AG10803 (cell line): ENCODE results near the gene GABRG3.
"Not testable (repeated sequence)": the region's sequence is repeated elsewhere in the genome, so short reads cannot be mapped to it uniquely, and the experiment has no call there.

ENCODE experiments used
- DNase-seq: peaks from one replicate; pipeline ENCODE4 v3.0.0; 2010; ENCODE audit warnings: low read depth
- H3K4me3 ChIP-seq: 2 replicates; pipeline ENCODE4 v1.5.1; 2011; ENCODE audit warnings: mild to moderate bottlenecking, low read length, control low read depth
- TF ChIP-seq, protein P1 (sequence below): conservative IDR thresholded peaks from 2 replicates; pipeline ENCODE4 v1.5.1; 2011; ENCODE audit warnings: mild to moderate bottlenecking, low read length, control low read depth, inconsistent platforms

Gene GABRG3

DNA sequence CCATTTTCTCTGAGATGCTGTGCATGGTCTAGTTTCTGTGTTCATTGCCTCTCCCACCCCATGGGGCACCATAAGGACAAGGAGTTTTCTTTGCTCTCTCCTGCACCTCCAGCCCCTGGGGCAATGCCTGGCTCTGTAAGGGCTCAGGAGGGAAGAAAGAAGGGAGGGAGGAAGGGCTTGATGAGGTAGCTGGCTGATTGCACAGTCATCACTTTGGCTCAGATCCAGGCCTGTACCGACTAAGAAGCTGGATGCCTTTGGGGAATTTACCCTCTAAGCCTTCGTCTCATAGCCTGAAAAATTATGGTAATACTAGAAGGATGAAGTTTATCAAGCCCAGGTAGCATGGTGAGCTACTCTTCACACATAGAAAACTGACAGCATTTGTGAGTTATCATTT is 382.9 kb downstream of the GABRG3 start:
- peak; percentile 3 for DNase-seq
- TF ChIP-seq, protein P1, sequence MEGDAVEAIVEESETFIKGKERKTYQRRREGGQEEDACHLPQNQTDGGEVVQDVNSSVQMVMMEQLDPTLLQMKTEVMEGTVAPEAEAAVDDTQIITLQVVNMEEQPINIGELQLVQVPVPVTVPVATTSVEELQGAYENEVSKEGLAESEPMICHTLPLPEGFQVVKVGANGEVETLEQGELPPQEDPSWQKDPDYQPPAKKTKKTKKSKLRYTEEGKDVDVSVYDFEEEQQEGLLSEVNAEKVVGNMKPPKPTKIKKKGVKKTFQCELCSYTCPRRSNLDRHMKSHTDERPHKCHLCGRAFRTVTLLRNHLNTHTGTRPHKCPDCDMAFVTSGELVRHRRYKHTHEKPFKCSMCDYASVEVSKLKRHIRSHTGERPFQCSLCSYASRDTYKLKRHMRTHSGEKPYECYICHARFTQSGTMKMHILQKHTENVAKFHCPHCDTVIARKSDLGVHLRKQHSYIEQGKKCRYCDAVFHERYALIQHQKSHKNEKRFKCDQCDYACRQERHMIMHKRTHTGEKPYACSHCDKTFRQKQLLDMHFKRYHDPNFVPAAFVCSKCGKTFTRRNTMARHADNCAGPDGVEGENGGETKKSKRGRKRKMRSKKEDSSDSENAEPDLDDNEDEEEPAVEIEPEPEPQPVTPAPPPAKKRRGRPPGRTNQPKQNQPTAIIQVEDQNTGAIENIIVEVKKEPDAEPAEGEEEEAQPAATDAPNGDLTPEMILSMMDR, result no peak

DNA sequence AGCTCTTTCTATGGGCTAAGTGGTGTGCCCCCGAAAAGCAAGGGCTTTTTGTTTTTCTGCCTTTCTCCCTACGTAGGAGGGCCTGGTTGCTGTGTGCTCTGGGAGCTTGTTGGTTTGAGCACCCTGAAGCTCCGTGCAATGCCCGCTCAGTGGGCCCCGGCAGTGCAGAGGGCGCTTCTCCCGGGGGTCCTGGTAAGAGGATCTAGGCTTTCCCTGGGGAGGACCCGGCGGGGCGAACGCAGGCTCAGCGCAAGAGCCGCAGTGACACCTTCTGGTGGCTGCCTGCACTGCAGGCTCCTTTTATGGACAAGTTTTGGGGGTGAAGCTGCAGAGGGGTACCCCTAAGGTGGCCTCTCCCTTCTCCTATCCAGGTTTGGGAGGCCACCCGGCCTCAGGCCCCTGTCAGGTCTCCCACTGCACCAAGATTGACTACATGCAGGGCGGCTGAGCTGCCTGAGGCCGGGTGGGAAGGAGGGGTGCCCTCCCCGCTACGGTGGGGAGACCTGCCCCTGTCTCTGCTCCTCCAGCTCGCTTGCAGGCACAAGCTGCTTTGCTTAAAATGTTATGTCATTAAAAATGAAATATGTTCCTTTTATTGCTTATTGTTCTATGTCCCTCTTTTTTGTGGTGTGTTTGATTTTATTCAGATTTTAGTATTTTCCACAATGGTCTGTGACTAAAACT is 387.9 kb downstream of the GABRG3 start:
- peak; percentile 12 for DNase-seq
- no peak overlapping the region for H3K4me3 ChIP-seq
- TF ChIP-seq, protein P1, result peak; percentile 86

More for the DNA sequence above, 382.9 kb downstream of the GABRG3 start:
- no peak overlapping the region for H3K4me3 ChIP-seq

DNA sequence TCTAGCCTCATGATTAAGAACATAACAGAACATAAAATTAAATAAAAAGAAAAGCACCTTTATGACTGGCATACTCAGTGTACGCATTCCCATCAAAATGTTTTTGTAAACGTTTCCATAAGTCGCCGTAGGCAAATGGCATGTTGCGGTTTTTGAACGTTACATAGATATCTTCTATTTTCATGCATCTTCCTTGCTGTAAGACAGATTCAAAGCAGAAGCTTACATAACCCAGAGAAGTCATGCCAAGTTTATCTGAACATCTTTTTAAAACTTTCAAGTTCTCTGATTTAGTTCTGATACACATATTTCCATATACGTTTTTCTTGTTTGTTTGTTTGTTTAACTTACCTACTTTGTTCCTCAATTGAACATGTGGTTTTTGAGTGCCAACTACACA is 388.6 kb downstream of the GABRG3 start:
- H3K4me3 ChIP-seq, result no peak overlapping the region
- TF ChIP-seq, protein P1, result no peak
- DNase-seq, result no peak

DNA sequence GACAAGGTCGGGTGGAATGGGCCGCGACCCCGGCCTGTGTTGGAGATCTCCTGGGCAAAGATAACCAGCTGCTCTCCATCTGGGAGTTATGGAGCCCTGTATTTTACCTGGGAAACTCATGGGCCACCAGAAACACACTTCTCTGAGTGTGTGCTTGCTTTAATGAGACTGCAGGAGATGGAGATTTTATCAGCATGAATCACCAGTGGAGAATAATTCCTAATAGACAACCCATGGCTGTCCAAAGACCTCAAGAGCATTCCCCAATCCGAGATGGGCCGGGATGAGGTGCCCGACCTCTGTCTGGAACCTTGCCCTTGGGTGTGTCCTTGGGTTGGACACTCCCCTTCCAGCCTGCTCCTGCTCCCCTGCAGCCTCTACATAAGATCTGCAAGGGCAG is 389.3 kb downstream of the GABRG3 start:
- no peak overlapping the region for H3K4me3 ChIP-seq
- no peak for DNase-seq
- TF ChIP-seq, protein P1, result no peak

DNA sequence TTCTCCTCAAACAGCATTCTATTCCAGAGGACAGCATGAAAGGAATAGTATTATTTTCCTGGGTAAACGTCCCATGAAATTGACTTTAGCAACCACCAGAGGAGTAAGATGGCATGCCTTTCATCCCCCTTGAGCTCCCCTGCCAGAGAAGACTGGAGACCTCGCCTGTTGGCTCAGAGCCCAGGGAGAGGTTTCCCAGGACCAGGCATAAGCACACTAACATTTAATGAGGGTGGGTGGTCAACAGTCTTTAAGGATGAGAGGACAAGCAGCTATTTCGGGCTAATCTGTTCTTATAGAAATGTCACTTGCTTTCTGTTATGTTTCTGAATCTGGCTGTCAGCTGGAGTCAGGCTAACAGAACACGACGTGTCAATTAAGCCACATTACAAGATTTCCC is 390.5 kb downstream of the GABRG3 start:
- DNase-seq, result no peak
- no peak overlapping the region for H3K4me3 ChIP-seq
- TF ChIP-seq, protein P1, result no peak

DNA sequence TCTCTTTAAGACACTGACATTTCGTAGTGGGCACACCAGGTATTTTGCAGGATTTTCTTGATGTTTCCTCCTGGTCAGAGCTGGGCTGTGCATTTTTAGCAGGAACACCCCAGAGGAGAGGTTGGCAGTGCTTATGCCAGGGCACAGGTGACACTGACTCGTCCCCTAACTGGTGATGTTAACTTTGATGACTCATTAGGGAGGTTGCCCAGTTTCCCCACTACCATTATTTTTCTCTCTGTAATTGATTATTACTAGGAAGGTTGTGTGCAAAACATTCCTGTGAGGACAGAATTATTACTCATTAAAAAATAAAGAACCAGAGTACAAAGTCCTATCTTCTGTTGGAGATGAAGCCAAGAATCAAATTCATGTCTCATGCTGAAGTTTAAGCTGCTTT is 394.5 kb downstream of the GABRG3 start:
- no peak for DNase-seq
- H3K4me3 ChIP-seq, result no peak overlapping the region
- TF ChIP-seq, protein P1, result no peak

DNA sequence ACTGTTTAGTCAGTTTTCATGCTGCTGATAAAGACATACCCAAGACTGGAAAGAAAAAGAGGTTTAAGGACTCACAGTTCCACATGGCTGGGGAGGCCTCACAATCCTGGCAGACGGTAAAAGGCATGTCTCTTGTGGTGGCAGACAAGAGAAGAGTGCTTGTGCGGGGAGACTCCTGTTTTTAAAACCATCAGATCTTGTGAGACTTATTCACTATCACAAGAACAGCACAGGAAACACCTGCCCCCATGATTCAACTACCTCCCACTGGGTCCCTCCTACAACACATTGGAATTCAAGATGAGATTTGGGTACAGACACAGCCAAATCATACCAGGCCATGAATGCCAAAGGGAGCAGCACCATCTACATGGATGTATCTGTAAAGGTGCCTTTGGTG is 406.4 kb downstream of the GABRG3 start:
- not testable (repeated sequence) for H3K4me3 ChIP-seq, DNase-seq
